ENCODE results near the gene USP27X.

Gene USP27X

DNA sequence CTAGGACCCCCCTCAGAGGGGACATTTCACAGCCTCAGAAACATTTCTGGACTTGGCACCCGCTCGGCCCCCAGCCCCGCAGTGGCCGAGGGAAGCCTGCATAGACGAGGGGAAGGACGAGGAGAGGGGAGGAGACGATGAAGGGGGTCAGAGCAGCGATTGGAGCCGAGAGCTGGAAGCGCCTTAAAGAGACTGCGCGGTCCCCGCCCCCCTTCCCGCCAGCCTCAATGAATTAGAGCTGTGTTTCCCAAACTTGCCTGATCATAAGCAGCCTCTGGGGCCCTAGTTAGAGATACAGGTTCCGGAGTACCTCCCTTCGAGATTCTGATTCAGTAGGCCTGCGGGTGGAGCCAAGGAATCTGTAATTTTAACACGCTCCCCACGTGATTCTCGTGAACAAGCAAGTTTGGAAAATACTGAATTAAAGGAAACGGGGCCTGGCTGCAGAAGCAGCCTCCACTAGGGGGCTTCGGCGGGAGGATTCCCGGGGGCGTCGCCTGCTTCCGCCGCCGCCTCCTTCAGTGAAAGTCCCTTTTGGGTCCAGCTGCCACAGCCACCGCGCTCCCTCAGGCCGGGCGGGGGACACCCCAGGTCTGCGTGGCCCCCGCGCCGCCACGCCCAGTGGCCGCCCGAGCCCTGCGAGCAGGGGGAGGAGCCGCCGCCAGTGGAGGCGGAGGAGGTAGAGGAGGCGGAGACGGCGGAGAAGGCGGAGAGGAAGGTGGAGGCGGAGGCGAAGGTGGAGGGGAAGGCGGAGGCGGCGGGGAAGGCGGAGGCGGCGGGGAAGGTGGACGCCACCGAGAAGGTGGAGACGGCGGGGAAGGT lies at the start of gene USP27X:
USP27X (plus strand) TSS at position 651 of the 822 bp plus-strand sequence. CDS start 824 bp downstream, outside the sequence.
- DNase-seq, result peak; percentile 89

DNA sequence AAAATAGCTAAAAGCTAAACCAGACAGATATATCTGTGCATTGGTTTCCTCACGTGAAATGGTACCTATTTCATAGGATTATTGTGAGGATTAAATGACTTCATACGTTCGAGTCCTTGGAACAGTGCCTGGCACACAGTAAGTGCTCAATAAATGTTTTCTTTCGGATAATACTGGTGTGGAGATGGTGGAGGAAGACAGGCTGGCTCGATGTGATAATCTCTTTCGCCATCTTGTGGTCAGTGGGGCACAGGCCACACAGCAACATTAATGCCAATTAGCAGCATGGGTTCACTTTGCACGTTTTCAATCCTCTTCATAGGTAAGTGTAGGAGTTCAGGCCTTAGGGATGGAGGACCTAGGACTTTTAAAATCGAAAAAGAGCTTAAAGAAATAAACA lies 40.9 kb upstream of the USP27X start:
- no peak for DNase-seq

DNA sequence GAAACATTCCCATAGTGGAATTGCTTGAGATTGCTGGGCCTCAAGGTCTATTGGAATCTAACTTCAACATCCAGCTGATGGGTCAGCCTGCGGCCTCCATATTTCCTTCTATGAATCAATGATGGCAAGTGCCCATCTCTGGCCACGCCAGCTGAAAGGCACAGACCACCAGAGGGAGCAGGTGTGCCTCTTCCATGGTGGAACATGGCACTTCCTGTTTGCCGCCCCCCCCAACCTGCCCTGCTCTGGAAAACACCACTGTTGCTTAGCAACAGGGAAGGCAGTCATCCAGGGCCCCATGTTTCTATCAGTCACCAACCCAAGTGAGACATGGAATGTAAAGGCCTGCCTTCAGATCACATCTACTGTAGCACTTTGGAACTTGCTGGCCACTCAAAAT lies 38.6 kb upstream of the USP27X start:
- peak; percentile 30 for DNase-seq

DNA sequence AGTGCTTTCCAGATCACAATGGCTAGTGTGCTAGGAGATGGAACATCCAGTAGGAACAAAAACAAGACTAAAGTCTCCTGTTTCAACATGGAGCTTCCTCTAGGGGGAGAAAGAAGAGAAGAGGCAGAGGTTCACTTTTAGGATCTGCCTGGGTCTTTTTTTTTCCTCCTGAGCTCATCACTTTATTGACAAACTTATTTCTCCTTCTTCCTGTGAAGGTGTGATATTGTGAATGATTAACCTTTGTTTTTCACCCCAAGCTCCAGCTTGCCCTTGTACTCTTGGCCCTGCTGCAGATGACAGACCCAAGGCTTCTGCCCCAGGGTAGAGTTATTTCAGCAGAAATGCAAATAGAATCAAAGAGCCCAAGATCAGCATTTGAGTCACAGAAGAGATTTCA lies 36.7 kb upstream of the USP27X start:
- no peak for DNase-seq

DNA sequence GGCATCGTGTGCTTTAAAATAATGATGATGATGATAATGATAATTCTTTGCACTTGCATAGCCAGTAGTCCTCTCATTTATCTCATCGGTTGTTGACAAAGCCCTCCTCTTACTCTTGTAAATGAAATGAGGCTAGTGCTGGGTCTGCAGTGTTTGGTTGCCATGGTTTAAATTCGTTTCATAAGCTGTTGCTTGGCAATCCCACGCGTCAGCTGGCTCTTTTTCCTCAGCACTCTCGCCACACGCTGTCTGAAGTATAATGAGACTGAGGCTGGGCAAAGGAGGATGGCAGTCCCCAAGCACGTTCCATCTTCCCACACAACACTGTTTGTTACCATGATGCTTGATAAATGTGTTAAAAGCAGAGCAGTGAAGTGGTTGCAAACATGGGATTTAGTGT lies 34.7 kb upstream of the USP27X start:
- DNase-seq, result no peak

DNA sequence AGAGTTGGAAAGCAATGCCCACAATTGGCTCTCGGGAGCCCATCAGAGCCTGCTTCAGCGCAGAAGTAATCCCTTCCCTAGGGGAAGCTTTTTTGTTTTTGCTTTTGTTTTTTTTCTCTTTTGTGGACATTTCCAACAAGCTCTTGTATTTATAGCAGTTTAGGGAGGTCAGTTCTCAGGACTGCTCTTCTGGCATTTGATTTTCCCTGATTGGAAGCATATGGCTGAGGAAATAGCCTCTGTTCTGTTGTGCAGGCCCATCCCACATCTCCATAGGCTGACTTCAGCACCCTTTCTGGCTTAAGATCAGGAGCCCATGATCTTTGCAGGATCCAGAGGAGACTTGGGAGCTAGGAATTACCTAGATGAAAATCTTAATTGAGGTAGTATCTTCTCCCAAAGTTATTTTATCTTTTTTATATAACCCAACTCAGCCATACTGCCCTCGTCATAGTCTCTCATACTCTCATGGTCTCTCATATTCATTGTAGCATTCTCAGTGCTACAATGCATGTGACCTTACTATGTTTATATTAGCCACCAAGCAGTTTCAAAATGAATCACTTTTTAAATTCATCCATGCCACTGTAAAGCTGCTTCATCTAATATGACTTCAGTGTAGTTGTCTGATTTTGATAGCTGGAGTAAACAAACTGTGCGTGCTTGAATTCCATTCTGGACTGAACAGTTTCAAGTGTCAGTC lies 33.4 kb upstream of the USP27X start:
- DNase-seq, result no peak

DNA sequence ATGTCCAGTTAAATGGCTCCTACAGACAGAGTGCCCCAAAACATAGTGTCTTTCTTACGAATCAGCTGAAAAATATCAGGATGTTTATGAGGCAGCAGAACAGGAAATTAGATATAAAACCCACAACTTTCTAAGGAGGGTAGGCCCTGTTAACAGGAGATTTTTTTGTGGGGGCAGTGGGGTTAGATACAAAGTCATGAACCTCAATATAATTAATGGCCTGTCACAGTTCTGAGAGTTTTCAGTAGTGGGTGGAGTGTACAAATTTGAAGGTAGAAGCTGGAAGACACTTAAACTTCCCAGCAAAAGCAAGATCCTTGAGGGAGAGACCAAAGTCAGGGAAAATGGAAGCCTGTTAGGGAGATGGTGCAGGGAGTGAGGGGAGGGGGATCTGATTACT lies 32.8 kb upstream of the USP27X start:
- no peak for DNase-seq

DNA sequence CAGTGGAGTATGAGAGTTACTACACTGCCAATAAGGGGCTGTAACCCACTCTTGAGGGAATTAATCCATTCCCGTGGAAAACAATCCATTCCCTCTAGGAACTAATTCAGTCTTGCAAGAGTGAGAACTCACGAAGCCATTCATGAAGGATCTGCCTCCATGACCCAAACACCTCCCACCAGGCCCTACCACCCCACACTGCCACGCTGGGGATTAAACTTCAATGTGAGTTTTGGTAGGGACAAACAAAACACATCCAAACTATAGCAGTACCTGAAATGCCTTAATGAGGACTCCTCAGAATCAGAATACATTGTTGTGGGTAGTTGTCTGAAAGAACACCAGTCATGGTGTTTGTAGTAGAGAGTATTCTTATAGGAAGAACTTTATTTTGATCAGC lies 31.0 kb upstream of the USP27X start:
- DNase-seq, result no peak

DNA sequence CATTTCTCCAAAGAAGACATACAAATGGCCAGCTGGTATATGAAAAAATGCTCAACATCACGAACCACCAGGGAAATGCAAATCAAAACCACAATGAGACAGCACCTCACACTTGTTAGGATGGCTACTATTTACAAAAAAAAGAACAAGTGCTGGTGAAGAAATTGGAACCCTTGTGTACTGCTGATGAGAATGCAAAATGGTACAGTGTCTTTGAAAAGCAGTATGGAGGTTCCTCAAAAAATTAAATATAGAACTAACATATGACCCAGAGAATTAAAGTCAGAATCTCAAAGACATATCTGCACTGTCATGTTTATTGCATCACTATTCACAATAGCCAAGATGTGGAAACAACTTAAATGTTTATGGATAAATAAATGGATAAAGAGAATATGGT lies 29.3 kb upstream of the USP27X start:
- no peak for DNase-seq

DNA sequence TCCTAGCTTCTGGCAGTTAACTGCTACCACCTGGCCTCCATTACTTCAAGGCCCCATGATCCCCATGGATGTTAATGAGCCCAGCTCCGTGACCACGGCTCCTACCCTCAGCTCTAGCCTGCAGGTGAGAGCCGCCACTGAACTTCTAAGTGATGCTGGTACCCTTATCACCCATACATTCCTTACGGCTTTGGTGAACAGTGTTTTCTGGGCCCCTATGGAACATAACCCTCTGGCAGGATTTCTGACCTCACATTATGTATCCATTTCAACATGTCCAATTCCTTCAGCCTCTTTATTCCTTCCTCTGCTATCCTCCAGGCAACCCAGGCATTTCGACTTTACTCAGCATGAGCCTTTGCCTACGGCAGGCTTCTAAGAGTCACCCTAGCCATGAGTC lies 25.6 kb upstream of the USP27X start:
- DNase-seq, result no peak

DNA sequence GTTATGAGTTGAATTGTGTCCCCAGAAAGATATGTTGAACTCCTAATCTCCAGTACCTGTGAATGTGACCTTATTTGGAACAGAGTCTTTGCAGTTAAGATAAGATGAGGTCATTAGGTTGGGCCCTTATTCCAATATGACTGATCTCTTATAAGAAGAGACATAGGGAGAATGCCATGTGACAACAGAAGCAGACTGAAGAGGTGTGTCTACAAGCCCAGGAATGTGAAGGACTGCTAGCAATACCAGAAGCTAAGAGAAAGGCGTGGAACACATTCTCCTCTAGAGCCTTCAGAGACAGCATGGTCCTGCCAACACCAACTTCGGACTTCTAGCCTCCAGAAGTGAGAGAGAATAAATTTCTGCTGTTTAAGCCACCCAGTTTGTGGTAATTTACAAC lies 22.5 kb upstream of the USP27X start:
- no peak for DNase-seq

DNA sequence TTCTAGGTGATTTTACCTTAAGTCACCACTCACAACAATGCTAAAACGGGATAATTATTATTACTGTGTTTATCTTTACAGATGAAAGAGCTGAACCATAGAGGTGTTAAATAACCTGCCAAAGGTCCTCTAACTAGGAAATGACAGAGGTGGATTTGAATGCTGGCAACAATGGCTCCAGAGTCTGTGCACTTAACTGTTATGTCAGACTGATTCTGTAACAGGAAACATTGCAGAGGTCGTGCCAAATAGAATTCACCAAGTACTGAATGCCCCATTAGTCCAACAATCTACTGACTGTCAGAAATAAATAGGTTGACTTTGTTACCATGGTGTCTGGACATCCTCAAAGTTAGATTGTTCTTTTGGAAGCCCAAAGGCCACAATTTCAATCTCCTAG lies 20.9 kb upstream of the USP27X start:
- DNase-seq, result no peak

DNA sequence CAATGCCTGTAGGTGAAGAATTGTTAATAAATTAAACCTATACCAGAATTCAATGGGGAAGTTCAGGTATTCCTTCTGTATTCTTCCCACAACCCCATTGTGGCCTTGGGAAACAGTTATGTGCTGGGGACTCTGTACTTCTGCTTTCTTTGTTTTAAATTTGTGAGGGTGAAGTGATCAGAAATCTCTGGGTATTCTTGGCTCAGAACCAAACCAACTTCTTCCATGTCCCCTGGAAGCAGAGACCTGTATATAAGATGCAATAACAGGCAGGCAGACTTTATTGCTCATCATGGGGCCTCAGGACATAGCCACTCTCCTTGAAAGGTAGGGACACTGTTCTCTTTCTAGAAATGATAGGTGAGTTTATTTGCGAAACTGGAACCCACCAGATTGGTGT lies 19.8 kb upstream of the USP27X start:
- no peak for DNase-seq

DNA sequence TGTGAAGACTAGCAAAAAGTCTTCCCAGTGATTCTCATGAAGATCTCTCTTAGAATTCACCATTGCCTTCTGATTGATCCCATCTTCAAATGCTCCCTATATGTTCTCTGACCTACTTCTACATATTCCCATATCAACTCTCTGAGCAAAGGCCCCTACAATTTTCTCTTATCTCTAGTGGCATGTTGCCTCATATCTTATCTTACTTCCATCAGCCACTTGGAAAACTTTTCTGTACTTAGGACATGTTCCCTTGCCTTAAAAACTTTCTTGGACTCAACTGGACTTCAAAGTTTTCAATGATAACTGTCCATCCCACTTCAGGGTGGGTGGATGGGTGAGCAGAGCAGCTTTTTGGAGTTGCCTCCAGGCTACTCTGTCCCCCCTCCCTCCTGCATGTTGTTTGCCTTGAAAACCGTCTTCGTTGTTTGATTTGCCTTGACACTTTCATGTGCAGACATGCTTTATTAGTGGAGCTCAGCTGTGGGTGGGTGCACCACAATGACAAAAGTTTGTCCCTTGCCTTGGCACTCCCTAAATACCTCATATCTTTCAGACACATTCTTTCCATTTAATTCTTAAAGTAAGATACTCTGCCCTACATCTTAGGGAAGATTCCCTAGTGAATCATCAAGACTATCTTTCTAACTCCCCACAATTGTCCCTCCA lies 18.3 kb upstream of the USP27X start:
- no peak for DNase-seq

DNA sequence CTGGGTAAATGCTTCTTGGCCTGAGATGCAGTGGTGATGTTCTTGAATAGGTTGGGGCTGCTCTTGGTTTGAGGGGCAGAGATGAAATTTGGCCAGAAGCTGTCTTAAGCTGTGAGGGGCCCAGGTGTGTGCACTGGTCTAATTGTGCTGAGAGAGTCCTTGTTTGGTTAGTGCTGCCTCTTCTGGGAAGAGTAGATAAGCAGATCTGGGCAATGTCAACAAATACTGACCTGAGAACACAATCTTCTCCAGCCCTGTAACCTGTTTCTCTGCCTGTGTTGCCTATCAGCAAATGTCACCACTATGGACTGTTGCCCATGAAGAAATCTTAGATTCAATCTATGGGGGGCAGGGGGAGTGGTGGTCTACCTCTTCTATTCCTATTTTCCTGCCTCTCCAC lies 17.2 kb upstream of the USP27X start:
- no peak for DNase-seq

DNA sequence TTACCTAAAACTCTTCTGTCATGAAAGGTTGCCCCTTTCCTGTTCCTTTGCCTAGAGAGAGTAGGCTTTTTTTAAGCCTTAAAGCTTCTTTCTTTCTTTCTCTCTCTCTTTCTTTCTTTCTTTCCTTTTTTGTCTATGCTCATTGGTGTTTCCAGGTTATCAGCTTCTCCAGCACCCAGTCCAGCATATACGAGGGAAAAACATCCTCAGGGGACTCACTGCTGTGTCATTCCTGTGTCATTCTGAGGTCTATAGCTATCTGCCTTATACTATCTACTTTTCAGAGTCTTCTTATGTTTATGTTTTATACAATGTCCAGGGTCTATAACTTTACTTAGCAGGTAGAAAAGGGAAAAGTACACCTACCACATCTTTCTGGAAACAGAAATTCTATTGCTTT lies 10.5 kb upstream of the USP27X start:
- DNase-seq, result no peak

DNA sequence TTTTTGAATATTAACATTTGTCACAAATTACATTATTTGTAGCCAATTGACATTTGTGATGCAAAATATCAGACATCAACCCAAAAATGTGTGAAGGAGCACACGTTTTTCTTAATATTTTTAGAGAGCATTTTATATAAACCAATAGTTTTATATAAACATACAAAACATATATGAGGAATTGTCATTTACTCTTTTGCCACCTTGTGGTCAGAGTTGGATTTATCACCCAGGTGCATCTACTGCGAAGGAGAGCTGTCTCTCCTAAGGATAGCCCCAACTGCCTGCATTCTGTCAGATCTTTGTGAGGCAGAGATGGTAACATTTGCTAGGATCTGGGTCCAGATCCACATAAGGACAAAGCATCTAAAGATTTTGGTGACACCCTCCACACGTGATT lies 2.5 kb upstream of the USP27X start:
- peak; percentile 54 for DNase-seq

DNA sequence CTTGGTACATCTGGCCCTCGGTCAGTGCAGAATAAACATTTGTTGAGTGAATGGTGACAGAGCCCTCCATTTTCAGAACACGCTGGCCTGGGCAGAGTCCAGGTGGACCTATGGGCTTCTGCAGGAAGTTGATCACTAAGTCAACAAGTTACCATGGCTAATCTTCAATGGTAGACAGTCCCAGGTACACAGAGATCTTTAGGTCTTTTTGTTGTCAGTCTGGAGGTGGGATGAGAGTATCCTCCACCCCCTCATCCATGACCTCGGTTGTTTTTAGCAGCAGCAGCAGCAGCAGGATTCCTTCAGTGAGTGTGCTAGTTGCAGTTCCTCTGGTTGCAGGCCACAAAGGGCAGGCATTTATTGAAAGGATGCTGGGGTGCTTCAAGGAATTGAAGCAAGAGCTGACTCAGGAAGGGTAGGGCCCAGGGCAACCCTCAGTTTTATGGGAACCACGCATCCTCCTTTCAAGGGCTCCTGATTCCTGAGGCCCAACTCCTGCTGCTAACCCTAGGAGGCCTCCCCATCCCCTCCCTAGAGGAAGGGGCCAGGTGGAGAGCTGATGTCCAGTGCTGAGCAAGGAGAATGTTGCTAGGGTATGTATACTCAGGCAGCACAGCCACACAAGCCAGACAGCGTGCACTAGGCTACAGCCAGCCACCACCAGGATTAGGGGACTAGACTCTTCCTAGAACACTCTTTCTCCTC lies 1.7 kb upstream of the USP27X start:
- no peak for DNase-seq

DNA sequence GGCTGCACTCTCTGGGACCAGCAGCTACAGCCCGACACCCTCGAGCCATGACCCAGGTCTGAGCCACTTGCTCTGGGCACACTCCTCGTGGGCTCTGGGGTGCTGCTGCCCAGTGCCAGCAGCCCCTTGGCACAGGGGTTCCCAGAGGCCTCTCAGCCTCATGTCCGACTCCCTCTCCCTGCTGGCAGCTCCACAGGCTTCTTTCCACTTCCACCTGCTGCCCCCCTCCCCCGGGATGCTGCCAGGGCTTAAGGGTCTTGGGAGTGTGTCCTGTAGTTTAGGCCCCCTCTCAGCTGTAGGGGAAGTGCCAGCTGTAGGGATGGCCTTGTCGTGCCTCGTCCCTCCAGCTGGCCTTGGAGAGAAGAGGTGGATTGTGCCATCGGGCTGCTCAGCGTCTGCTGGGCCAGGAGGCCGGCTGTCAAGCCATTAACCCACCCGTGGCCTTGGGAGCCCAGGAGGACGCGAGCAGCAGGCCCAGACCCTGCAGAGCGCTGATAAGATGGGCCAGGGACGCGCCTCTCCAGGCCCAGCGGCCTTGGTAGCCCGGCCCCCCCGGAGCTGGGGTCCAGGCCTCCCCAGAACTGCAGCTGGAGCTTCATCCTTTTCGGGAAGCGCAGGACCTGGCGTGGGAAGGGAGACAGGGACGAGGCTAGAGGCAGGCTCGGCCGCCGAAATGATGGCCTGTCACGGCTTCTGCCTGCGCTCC lies 1.0 kb upstream of the USP27X start:
- DNase-seq, result no peak

DNA sequence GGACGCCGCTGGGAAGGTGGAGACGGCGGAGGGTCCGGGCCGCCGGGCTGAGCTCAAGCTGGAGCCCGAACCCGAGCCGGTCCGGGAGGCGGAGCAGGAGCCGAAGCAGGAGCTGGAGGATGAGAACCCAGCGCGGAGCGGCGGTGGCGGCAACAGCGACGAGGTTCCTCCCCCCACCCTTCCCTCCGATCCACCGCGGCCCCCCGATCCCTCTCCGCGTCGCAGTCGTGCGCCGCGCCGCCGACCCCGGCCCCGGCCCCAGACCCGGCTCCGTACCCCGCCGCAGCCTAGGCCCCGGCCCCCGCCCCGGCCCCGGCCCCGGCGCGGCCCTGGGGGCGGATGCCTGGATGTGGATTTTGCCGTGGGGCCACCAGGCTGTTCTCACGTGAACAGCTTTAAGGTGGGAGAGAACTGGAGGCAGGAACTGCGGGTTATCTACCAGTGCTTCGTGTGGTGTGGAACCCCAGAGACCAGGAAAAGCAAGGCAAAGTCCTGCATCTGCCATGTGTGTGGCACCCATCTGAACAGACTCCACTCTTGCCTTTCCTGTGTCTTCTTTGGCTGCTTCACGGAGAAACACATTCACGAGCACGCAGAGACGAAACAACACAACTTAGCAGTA lies 483 bp downstream of the USP27X start:
- no peak for DNase-seq

DNA sequence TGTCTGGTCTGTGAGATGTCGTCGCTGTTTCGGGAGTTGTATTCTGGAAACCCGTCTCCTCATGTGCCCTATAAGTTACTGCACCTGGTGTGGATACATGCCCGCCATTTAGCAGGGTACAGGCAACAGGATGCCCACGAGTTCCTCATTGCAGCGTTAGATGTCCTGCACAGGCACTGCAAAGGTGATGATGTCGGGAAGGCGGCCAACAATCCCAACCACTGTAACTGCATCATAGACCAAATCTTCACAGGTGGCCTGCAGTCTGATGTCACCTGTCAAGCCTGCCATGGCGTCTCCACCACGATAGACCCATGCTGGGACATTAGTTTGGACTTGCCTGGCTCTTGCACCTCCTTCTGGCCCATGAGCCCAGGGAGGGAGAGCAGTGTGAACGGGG lies 1.4 kb downstream of the USP27X start:
- no peak for DNase-seq

DNA sequence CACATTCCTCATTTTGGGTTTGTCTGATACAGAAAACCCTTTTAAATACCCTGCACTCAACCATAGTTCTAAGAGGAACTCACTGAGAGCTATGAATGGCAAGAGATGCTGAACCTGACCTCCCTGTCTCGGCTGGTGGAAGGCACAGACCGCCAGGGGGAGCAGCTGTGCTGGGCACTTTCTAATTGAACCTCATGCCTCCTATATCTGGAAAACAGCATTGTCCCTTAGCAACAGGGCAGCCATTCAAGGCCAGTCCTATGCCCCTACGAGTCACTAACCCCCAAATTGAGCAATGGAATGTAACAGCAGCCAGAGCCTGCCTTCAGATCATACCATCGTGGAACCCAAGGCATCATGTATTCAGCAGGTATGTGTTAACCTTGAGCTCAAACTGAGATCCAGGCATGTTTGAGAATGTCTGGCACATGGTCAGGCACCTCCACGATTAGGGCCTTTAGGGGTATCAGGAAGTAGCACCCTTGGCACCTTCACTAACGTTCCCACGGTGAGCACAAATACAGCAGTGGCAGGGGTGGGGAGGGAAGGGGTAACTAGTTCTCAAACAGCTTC lies 5.1 kb downstream of the USP27X start:
- peak; percentile 61 for DNase-seq
